HepG2 (cell line): ENCODE measurements around the gene SLC25A1. TPM values are rescaled to one million over a fixed set of nuclear protein-coding genes. Genes with fewer than 3 reads are reported as not detected.

Experiments
- ATAC-seq: fragments of 200-7000 bp; cut with Tn5 transposase; 3 replicates; pipeline ENCODE4 v1.9.1; 2020; ENCODE audit warnings: mild to moderate bottlenecking, moderate library complexity
- BruUV-seq: library from RNA; stranded (reverse); fragments of 400-500 nt; replicated peaks from 2 replicates; lab custom pipeline; 2021; lab: Mats Ljungman, UMichigan
- CTCF ChIA-PET: fragments of 300-600 bp; formaldehyde crosslinking; extraction: SDS; loops from one replicate; lab custom pipeline; 2021; ENCODE audit warnings: low total read pairs, inconsistent platforms, low intra/inter-chr PET ratio; lab: Yijun Ruan, JAX
- POLR2A ChIA-PET: fragments of 350-600 bp; sonication (Branson Sonifier 250); formaldehyde crosslinking; loops from one replicate; lab custom pipeline; 2020; ENCODE audit warnings: antibody characterized with exemption, inconsistent platforms; lab: Yijun Ruan, JAX
- DNase-seq: peaks from one replicate; pipeline ENCODE4 v3.0.0-alpha.2; 2015; ENCODE audit warnings: low spot score
- FAIRE-seq: peaks from 3 replicates; lab custom pipeline; 2011; peaks lifted over from hg19 to GRCh38; lab: Jason Lieb, UNC
- H2AFZ ChIP-seq: one replicate; pipeline ENCODE4 v1.6.1; 2011; ENCODE audit warnings: low read length, inconsistent platforms
- H3K27ac ChIP-seq: fragments of 300-600 bp; 3 replicates; pipeline ENCODE4 v1.8.0; 2011; ENCODE audit warnings: mixed run types, mild to moderate bottlenecking, mixed read lengths, low read length, inconsistent platforms; ENCODE audit not compliant: insufficient read depth; ENCODE audit errors: extremely low read length
- H3K27me3 ChIP-seq, 2 experiments: fragments of 200-600 bp in 1 of 2; 2 replicates in 1 of 2; 3 replicates in 1 of 2; pipeline versions ENCODE4 v1.6.0 to v1.8.0; 2011; ENCODE audit warnings: low read length in 2 of 2, mild to moderate bottlenecking in 2 of 2, moderate library complexity in 2 of 2, inconsistent platforms in 1 of 2; ENCODE audit not compliant: insufficient read depth in 2 of 2, control insufficient read depth in 1 of 2
- H3K36me3 ChIP-seq, 2 experiments: fragments of 200-600 bp in 1 of 2; replicated peaks in 1 of 2; 2 replicates in 1 of 2; 3 replicates in 1 of 2; pipeline versions ENCODE4 v1.5.1 to v1.8.0; 2011; ENCODE audit warnings: low read length in 2 of 2, inconsistent platforms in 1 of 2; ENCODE audit not compliant: insufficient read depth in 2 of 2, control insufficient read depth in 1 of 2
- H3K4me1 ChIP-seq: 2 replicates; pipeline ENCODE4 v1.5.1; 2012; ENCODE audit warnings: low read length, inconsistent platforms; ENCODE audit not compliant: insufficient read depth
- H3K4me2 ChIP-seq: 2 replicates; pipeline ENCODE4 v1.6.0; 2011; ENCODE audit warnings: low read depth, low read length, inconsistent platforms
- H3K4me3 ChIP-seq, 3 experiments: fragments of 200-600 bp in 1 of 3; sonication (generic), shearing (Covaris generic) in 1 of 3; replicated peaks in 1 of 3; 2 replicates each; pipeline ENCODE4 v1.5.1; 2011 to 2016; ENCODE audit warnings: low read length in 3 of 3, inconsistent platforms in 2 of 3, low read depth in 2 of 3, mild to moderate bottlenecking in 2 of 3, control low read depth in 1 of 3, mixed read lengths in 1 of 3; ENCODE audit not compliant: insufficient read depth in 1 of 3
- H3K79me2 ChIP-seq: one replicate; pipeline ENCODE4 v1.6.1; 2011; ENCODE audit warnings: low read length, inconsistent platforms; ENCODE audit not compliant: insufficient read depth
- H3K9ac ChIP-seq: 2 replicates; pipeline ENCODE4 v1.6.0; 2011; ENCODE audit warnings: mild to moderate bottlenecking, low read depth, low read length, inconsistent platforms; ENCODE audit not compliant: insufficient read depth
- H3K9me3 ChIP-seq: 2 replicates; pipeline ENCODE4 v1.5.1; 2012; ENCODE audit warnings: mild to moderate bottlenecking, low read length
- H4K20me1 ChIP-seq: 2 replicates; pipeline ENCODE4 v1.6.0; 2011; ENCODE audit warnings: inconsistent platforms, mild to moderate bottlenecking, low read length, moderate library complexity; ENCODE audit not compliant: insufficient read depth
- ARNTL ChIP-seq: sonication (generic); formaldehyde crosslinking; IDR thresholded peaks from 2 replicates; pipeline ENCODE4 v1.4.0; 2020; ENCODE audit warnings: mild to moderate bottlenecking, missing genetic modification reagents
- EZH2 ChIP-seq: conservative IDR thresholded peaks from 2 replicates; pipeline ENCODE4 v1.6.1; 2012; ENCODE audit warnings: mild to moderate bottlenecking, low read depth, low read length, moderate library complexity
- WIZ ChIP-seq: sonication (generic); formaldehyde crosslinking; IDR thresholded peaks from 2 replicates; pipeline ENCODE4 v1.5.1; 2020; ENCODE audit warnings: mild to moderate bottlenecking, missing genetic modification reagents
- ZNF687 ChIP-seq: sonication (generic); formaldehyde crosslinking; IDR thresholded peaks from 2 replicates; pipeline ENCODE4 v1.5.1; 2020; ENCODE audit warnings: mild to moderate bottlenecking, missing genetic modification reagents, moderate library complexity
- ZNF777 ChIP-seq: sonication (generic); formaldehyde crosslinking; IDR thresholded peaks from 2 replicates; pipeline ENCODE4 v1.4.0; 2020; ENCODE audit warnings: missing genetic modification reagents
- ZNF800 ChIP-seq: sonication (generic); formaldehyde crosslinking; IDR thresholded peaks from 2 replicates; pipeline ENCODE4 v1.4.0; 2020; ENCODE audit warnings: missing genetic modification reagents
- WGBS: methylation state at CpG from one replicate; pipeline ENCODE4 v1.1.6; 2017; ENCODE audit warnings: low lambda C conversion rate; 5-methylcytosine and 5-hydroxymethylcytosine counted together
- in situ Hi-C: cut with HindIII; loops from 2 replicates; pipeline ENCODE4 v1.10.0; 2017; ENCODE audit warnings: low pct_unique_long_range_greater_than_20kb; ENCODE audit not compliant: extremely low pct_ligation_motif_present
- intact Hi-C: fragments of 100-400 bp; cut with micrococcal nuclease; formaldehyde crosslinking; loops from one replicate; pipeline ENCODE4 v1.10.0; 2022; ENCODE audit not compliant: unreplicated experiment
- polyA plus RNA-seq, 8 experiments: library from polyadenylated mRNA; depleted of rRNA in 3 of 8; stranded (reverse) in 7 of 8; unstranded in 1 of 8; fragments of >200 nt; fragmentation: Illumina TruSeq in 4 of 8; extraction: Trizol in 4 of 8; gene quantifications; 2 replicates each; pipeline versions ENCODE4 v1.2.1 to v1.2.3, GENCODE V29; 2011 to 2016; ENCODE audit warnings: low read depth in 4 of 8, missing spikeins in 1 of 8, mixed read lengths in 1 of 8; ENCODE audit not compliant: insufficient read depth in 1 of 8
- total RNA-seq, 5 experiments: library from RNA; depleted of rRNA; stranded (reverse); fragments of >200 nt; fragmentation: Illumina TruSeq; extraction: Trizol; gene quantifications; 2 replicates each; pipeline ENCODE4 v1.2.3, GENCODE V29; 2016; ENCODE audit warnings: low read depth in 1 of 5

The SLC25A1 gene
- total and polyA plus RNA-seq, 2 of the 13 experiments (the other 11 are each of a cell fraction or from before 2014, with no cell fraction given), result 49.4 to 161 TPM

GRCh38 chr22:19149047-19149883 is 29.3 kb downstream of the SLC25A1 start:
- DNase-seq (no peak), ATAC-seq (no peak), FAIRE-seq (no peak)
- no peaks in the 10 kb centered on the region for H4K20me1 ChIP-seq
- peaks cover 1% of the 10 kb centered on the region for H3K79me2 ChIP-seq
- no peaks in the 10 kb centered on the region for H3K36me3 ChIP-seq
- intact Hi-C loops, result no loop called here
- no peak overlapping the region for H2AFZ ChIP-seq
- peak overlapping the region in 1 of 3 experiments; percentile 28; a peak in 1 of 6 replicates for H3K4me3 ChIP-seq
- ChIA-PET POLR2A (no interaction called here), CTCF (no interaction called here)
- in situ Hi-C loops, result no loop called here
- H3K4me2 ChIP-seq, result peak overlapping the region; percentile 32; the same call in 1 of the 2 replicates
- peaks cover 7 to 59% of the 10 kb centered on the region in 2 experiments; a peak in 4 of 5 replicates for H3K27me3 ChIP-seq
- peaks cover 10% of the 10 kb centered on the region; the same call in 1 of the 2 replicates for H3K4me1 ChIP-seq
- no peak overlapping the region for H3K9ac ChIP-seq
- TF ChIP-seq WIZ (CRISPR knock-in tag), result no peak
- peak; percentile 63 for TF ChIP-seq ZNF777
- no peak for TF ChIP-seq ARNTL (CRISPR knock-in tag)
- TF ChIP-seq ZNF687 (CRISPR knock-in tag), result 0 out of 2 replicates have a peak, but pooled peaks have one; percentile 16
- TF ChIP-seq EZH2, result 0 out of 2 replicates have a peak, but pooled peaks have one; percentile 33
- peak; percentile 97 for TF ChIP-seq ZNF800 (CRISPR knock-in tag)
- no peak overlapping the region for H3K27ac ChIP-seq
- H3K9me3 ChIP-seq, result no peaks in the 10 kb centered on the region
- WGBS, result 41% methylated on average over 29 of the region's 92 CpGs
- no TSS peak for BruUV-seq
